NCI-H510A (cell line): Measurements from ENCODE around the gene SLC1A2.

Experiments used
- DNase-seq: peaks from one replicate; lab custom pipeline; 2025; lab: John Stamatoyannopoulos, UW

The SLC1A2 gene

DNA sequence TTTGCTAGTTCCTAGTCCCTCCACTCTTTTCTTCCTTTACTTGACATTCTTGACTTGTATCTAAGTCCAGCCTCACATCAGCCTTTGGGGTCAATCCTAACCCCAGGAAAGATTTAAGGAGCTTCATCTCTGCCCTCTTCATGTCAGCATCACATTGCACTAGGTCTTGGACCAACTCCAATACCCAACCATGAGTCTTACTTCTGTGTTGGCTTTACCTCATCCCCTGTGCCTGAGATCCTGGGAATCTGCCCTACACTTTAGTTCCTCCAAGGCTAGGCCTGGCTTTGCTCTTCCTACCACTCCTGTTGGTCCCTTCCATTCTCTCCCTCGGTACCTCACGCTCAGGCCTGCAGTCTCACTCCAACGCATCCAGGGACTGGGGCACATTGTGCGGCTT, 117.0 kb downstream of the SLC1A2 start:
- no peak for DNase-seq

DNA sequence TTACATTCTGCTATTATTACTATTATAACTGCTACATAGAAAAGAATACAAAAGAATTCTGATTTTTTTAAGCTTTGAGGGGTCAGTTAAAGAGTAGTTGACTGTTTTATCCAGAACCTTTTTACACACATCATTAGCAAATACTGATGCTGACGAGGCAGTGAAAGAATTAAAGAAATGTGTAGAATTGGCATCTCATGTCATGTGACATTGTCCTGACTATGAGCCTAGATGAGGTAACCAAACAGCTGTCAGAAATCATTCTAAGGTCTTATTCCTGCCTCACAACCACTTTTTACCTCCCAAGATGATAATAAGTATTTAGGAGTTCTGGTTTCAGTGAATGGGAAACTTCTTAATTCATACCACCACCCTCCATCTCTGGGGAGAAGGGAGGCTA, 121.0 kb downstream of the SLC1A2 start:
- no peak for DNase-seq

DNA sequence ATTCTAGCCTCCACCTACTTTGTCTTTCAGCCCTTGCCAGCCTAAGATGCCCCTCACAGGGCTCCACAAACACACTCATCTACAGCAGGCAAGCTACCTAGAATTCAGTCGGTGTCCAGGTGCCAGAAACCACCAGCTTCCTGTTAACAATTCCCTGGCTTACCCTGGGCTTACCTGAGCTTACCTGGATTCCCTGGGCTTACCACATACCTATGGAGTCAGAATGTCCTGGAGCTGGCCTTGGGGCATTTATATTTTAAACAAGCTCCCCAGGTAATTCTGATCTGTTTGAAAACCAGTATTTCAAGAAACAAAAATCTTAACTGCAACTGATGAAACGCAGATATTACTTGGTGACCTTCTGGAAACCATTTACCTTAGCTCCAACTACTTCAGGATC, 123.6 kb downstream of the SLC1A2 start:
- DNase-seq = no peak

DNA sequence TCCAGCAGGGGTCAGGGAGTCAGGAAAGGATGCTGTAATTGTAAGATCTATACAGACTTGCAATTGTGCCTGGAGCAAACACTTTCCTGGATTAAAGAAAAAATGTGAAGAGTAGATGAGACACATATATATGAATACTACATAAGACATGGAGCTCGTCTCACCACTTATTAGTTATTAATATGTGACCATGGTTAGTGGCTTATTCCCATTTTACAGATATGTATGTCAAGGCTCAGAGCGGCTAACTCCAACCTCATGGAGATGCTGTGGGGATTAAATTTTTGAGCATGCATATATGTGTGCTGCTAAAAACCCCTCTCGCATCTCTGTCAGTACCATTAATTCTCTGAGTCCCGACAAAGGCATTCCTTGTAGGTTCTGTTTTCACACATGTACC, 125.7 kb downstream of the SLC1A2 start:
- no peak for DNase-seq

DNA sequence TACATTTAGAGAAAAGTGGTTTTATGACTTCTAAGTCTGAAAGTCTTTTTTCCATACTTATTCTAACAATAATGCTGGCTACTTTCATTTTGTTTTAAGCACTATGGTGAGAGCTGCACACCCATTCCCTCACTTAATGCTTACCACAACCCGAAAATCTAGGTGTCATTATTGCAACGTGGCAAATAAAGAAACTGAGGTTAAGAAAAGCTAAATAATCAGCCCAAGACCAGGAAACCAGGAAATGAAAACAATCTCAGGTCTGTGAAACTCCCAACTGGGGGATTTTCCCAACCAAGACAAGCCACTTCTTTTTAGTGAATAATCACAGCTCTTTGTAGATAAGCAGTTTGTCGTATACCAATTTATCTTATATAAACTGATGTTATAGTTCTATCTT, 126.3 kb downstream of the SLC1A2 start:
- no peak for DNase-seq

DNA sequence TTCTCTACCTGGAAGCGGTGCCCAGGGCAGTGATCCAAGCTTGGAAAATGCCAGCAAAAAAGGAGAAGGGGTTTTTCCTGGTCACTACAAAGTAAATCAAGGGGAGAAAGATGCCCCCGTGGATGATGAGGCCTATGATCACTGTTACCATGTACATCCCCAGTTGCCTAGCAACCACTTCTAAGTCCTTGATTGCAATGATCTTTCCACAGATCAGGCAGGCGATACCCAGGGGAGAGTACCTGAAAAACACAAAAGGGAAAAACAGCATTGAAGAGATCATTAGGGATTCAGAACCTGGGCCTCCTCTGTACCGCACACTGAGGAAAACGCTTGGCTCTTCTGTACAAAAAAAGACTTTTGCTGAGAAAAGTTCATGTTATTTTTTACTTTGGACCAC, 127.1 kb downstream of the SLC1A2 start:
- DNase-seq = no peak

DNA sequence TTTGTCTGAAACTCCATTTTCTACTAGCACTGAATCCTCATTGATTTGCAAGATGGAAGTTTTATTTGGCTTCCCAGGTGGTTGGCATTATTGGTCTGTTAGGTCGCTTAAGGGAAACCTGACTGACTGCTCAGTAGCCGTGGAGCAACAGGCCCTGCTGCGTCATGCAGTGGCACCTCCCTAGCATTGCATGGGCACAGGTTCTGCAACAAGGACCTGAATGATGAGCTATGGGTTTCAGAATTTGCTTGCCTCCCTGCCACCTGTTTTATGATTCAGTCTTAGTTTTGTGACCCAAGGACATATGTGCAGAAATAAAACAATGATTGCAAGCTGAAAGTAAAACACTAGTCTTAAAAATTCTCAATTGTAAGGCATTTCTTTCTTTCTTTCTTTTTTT, 128.5 kb downstream of the SLC1A2 start:
- DNase-seq = no peak

DNA sequence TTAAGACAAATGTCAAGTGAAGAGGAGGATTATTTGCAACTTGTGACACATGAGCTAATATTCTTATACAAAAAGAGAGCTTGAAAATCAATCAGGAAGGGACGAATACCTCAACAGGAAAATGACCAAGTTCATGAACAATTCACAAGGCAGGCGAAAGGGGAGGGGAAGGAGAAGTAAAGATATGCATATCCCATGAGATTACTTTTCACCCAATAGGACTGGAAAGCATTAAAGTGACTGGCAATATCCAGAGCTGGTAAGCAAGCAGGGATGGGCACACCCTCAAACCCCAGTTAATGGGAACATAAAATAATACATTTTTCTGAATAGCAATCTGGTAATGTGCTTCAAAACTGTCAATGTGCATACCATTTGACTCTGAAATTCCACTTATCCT, 129.5 kb downstream of the SLC1A2 start:
- DNase-seq = no peak

DNA sequence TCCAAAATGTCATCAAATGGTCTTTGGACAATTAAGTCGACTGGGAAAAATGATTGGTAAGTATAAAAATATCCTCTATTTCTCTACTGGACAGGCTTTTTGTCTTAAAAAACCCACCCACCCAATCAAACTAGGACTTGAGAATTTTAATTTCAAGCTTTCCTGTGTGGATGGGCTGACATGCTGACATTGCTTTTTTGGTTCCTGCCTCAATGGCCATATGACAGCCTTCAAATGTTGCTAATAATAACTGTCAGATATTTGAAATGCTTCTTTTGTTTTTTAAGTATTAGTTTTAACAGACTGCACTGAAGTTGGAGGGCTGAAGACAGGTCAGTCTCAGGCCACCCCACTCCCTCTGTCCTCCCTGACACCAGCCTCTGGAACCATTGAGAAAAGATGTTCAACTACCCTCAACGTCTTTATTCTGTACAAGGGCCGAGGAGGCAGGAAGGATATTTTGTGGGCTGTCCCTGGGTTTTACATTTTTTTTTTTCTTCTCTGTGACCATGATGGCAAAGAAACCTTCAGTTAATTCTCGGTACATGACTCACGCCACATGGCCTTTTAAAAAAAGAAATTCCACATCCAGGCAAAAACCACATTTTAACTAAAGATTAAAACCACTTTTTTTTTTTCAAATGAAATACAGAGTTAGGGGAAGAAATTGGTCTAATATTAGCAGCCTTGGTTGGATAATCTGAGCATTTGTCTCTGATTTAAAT, 130.4 kb downstream of the SLC1A2 start:
- DNase-seq = no peak

DNA sequence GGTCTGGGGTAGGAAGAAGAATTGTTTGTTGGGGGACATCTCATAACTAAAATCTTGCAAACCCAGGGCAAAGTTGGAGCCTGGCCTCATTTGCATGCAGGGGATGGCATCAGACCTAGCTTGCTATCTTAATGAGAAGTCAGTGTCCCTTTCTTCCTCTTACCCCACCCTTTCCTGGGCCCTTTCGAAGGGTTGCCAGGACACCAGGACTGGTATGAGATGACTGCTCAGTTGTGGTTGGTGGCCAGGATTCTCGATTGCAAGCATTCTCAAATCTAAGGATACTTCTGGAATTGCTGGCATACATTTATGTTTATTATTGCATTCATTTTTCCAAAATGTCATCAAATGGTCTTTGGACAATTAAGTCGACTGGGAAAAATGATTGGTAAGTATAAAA, 131.0 kb downstream of the SLC1A2 start:
- DNase-seq = no peak

DNA sequence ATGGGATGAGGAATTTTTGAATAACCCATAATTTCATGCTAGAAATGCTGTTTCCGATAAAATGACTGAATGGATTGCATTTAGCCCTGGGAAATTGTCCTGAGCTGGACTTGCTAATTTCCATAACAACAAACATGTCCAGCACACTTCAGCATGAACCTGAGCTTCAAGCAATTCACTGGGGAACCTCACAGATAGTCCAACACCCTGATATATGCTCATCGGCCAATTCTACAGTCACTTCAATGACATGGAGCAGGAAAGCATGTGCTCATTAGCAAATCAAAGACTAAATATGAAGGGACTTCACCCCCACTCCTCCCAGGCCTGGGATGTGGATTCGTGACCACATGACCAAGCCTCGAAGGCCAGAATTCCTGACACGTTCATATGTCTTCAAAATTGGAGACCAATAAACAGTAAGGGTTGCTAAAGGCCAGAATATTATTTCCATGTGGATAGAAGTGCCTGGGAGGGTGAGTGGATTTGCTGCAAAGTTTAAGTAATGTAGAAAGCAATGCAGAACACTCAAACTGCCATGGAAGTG, 131.9 kb downstream of the SLC1A2 start:
- DNase-seq = no peak

DNA sequence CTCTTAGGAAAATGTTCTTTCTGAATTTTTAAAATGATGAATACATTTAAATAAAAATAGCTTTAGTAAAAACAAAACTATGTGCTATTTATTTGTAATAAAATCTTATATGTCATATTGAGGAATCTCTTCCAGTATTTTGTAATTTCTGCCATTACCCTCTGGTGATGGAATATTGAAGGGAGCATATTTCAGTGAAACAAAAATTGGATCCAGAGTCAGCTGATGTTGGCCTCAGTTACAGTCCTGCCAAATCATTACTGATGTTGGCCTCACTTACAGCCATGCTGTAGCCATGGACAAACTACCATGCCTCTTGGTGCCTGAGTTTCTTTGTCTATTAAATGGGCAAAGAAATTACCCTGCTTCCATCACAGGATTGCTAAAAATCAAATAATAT, 133.2 kb downstream of the SLC1A2 start:
- no peak for DNase-seq

DNA sequence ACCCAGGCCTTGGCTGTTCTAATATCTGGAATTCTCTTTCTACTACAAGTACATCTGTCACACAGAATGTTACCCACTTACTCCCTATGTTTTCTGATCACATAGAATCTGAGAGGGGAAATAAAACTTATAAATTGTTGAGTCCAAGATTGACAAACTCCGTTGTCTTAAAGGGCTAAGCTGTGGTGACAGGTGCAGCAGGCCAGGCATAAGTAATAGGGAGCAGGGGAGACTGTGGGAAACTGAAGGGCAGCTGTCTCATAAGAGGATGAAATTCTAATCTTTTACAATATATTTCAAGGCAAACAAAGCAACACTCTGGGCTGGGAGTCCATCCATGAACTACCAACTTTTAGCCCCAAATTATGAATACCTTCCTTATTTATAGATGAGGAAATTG, 133.9 kb downstream of the SLC1A2 start:
- DNase-seq = no peak

DNA sequence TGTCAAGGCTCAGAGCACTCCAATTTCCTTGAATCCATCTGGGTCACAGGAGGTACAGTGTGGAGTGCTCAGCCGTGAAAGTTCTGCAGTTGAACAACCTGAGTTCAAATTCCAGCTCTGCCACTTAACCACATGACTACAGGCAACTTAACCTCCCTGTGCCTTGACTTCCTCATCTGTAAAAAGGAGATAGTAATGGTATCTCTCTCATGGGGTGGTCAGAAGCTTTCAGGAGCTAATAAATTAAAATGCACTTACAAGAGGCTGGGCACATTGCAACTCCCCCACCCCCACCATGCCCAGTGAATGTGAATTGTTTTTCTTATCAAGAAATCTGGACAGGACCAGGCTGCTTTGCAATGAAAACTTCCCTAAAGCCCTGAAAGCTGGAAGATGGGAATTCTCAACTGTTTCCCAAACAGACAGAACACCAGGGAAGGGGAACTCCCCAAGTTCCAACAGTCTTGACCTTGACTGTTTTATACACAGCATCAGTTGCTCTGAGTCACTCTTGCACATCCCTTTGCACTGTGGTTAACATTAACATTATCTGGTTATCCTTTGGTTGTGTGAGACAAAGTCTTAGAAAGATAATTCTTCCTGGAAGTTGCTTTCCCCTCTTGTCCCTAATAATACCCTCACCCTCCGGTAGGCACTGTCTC, 137.0 kb downstream of the SLC1A2 start:
- DNase-seq = no peak

DNA sequence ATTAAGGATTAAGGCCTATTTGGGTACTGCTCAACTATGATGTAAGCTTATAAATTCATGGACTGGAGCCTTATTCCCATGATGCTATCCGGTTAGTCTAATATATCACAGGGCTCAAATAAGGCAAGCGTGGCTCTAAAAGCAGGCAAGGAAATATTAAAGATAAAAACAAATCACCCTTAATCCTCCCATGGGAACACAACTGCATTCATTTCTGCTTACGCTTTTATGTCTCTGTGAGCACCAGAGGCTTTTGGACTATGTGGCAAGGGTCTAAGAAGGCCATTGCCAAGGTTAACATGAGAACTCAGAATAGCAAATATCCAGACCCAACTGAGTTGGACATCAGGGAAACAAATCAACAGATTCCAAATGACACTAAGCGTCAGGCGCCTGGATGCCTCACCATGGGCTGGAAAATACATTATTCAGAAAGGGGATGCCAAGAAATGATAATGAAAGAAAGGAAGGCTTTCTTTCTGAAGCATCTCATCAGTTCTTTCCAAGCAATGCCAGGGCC, 138.1 kb downstream of the SLC1A2 start:
- DNase-seq = no peak

DNA sequence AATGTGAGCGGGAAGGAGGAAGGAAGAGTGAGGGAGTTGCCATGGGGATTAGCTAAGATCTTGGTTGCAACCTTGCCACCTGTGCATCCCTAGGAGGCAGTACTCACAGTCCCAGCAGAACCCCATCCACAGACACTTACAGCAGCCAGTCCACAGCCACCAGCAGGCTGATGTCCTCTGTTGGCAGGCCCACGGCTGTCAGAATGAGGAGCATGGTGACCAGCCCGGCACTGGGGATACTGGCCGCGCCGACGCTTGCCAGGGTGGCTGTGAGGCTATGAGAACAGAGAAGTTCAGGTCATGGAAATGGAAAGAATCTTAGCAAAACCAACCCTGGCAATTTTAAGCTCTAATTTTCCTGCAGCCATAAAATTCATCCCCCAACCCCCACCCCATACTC, 138.6 kb downstream of the SLC1A2 start:
- no peak for DNase-seq

DNA sequence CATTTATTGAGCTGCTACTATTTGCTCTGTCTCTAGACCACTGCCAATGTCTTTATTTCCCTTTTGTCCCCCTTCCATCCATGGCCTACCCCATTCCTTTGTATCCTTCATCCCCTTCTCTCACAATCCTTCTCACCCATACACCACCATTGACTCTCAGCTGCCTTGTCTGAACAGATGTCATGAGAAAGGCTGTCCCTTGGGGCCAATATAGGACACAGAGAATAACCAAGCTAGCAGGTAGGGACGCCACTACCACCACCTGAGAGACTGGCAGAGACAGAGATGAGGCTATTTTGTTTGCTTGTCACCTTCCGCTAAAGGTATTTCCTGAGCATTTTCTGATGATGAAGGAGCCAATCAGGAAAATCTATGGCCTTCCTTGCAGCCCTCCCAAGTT, 141.5 kb downstream of the SLC1A2 start:
- DNase-seq = no peak

DNA sequence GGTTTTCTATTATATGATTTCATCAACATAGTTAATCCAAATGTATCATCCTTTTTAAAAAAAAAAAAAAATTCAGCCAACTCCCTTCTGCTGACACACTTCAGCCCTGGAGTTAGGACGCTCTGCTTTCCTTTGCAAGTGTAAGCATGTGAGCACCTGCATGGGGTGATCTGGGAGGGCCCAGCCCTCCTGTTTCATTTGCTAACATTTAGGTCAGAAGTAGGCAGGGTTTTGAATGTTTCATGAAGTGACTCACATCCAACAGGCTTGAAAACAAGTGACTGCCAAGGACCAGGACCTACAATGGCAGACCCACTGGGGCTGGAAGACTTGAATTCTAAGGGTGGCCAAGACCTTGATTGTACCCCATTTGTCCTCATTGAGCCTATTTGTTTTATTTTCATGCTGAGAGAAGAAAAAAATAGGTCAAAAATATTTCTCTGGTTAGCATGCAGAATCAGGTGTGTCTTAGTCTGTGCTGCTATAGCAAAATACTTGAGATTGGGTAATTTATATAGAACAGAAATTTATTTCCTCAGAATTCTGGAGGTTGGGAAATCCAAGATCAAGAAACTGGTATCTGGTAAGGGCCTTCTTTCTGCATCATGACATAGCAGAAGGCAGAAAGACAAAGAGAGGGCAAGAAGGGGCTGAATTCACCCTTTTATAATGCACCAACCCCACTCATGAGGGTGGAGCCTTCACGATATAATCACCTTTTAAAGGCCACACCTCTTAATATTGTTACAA, 142.8 kb downstream of the SLC1A2 start:
- no peak for DNase-seq

DNA sequence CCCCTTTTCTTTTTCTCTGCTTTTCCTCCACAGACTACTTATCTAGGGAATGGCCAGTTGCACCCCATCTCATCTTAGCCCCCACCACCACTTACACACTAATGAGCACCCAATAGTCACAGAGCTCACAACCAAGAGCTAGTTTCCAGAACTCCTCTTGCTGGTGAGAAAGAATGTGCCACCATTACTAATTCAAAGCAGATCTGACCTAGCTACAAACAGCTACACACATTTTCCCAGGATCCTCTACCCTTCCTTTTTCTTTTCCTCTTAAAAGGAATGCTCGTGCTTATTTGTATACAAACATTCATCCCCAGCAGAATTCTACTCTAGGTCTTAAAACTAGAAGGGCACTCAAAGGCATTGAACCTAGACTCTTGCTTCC, 143.6 kb downstream of the SLC1A2 start:
- no peak for DNase-seq

DNA sequence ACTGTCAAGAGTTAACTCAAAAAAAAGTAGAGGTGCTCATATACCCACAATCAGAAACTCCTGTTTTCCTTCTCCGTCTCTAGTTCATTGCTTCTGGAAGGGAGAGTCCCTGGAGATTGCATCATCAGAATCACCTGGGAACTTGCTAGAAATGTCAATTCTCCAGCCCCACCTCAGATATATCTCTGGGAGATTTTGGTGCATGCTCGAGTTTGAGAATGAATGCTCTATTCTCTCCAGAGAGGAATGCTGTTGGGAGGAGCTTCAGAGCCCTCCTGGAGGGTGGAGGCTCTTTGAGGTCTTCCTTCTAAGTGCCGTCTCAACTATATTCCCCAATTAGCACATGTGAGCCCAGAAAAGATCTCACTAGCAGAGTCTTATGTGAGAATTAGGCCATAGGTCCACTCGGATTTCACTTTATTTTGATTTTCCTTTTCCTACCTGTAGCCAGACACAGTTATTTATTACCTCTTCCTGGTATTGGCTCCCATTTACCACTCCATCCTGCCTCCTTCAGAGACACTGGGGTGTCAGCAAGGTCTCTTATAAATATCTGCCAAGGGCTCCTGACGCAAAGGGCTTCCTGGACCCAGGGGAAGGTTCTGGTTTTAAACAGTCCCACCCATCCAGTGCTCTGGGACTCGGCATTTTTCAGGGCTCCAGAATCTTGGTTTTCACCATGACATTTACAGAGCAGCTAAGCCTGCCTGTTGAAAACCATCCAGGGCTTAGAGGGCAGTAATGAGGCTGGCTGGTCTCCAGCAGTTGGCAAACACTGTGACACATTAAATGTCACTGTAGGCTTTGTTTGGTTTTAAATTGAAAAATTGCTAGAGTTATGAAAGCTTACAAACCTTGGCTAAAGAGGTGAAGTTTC, 144.2 kb downstream of the SLC1A2 start:
- no peak for DNase-seq

DNA sequence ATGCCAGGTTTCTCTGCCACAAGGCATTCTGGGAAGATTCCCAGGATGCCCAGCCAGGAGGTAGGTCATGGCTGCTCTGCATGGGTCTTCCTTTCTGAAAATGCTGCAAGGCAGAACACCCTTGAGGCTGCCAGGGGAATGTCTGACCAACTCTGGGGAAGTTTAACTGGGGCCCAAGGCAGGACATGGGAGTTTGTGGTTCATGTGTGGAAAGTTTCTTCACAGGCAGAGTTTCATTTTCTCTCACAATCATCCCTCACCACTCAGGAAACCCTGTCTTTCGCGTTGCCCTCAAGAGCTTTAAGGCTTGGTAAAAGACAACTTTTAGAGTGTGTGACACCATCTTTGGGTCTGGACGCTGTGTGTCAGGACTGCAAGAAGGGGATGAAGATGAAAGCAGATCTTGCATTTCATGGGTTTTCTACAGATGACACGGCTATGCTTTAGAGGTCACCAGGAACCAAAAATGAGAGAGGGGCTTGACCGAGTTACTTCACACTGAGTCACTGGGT, 146.9 kb downstream of the SLC1A2 start:
- no peak for DNase-seq

DNA sequence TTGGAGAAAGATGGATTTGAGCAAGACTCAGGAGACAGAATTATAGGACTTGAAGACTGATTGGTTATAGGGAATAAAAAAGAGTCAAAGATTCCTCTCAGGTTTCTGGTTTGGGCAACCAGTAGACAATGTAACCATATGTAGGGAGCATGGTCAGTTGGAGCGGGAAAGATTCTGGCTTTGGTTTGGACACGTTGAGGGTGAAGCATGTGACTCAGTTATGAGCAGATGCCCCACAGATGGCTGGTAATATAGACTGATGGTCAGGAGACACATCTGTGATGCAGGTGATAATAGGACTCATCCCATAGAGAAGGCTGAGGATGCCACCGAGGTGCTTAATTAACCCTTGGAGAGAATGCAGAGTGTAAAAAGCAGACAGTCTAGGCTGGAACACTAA, 148.3 kb downstream of the SLC1A2 start:
- no peak for DNase-seq
